HepG2 (cell line): ENCODE measurements around the gene CAP2.

ENCODE experiments used
- CC2D1A ChIP-seq: sonication (generic); formaldehyde crosslinking; IDR thresholded peaks from 2 replicates; pipeline ENCODE4 v1.8.1; 2023; ENCODE audit warnings: mild to moderate bottlenecking, missing genetic modification reagents
- MNT ChIP-seq: fragments of 450-650 bp; IDR thresholded peaks from 2 replicates; pipeline ENCODE4 v1.6.1; 2016
- POLR2AphosphoS2 ChIP-seq: IDR thresholded peaks from 2 replicates; pipeline ENCODE4 v1.6.1; 2011; ENCODE audit warnings: low read depth, low read length, improper control_type of control experiment
- SPEN ChIP-seq: sonication (generic); formaldehyde crosslinking; IDR thresholded peaks from 2 replicates; pipeline ENCODE4 v1.5.1; 2020; ENCODE audit warnings: low read depth, mild to moderate bottlenecking, missing genetic modification reagents
- USF2 ChIP-seq, 2 experiments: sonication (generic) in 1 of 2; formaldehyde crosslinking in 1 of 2; IDR thresholded peaks; 2 replicates each; pipeline versions ENCODE4 v1.5.1 to v1.6.1; 2011 to 2020; ENCODE audit warnings: borderline replicate concordance in 1 of 2, low read depth in 1 of 2, low read length in 1 of 2, mild to moderate bottlenecking in 1 of 2, missing genetic modification reagents in 1 of 2, moderate library complexity in 1 of 2
- YY1 ChIP-seq: IDR thresholded peaks from 2 replicates; pipeline ENCODE4 v1.6.1; 2011; ENCODE audit warnings: low read length, low read depth, moderate library complexity, mild to moderate bottlenecking; ENCODE audit not compliant: insufficient read depth, insufficient replicate concordance

GRCh38 chr6:17493286-17493685, 99.9 kb downstream of the CAP2 start:
- TF ChIP-seq MNT (no peak), SPEN (CRISPR knock-in tag) (no peak), POLR2AphosphoS2 (no peak), USF2 (IDR thresholded peaks at IDR 0.05; ENCODE audit: low read depth, low read length) (no peak), USF2 (CRISPR knock-in tag; IDR thresholded peaks at IDR 0.05; ENCODE audit: borderline replicate concordance) (no peak), CC2D1A (CRISPR knock-in tag) (no peak), YY1 (no peak)
